C4-2B (cell line): ENCODE results near the gene NAA16.

Experiments
- H3K27ac ChIP-seq: fragments of 450-650 bp; 2 replicates; pipeline ENCODE4 v1.5.1; 2017
- ZFX ChIP-seq: fragments of 450-650 bp; IDR thresholded peaks from 2 replicates; pipeline ENCODE4 v1.6.1; 2017
- TF ChIP-seq, protein P1 (sequence below): fragments of 450-650 bp; conservative IDR thresholded peaks from 2 replicates; pipeline ENCODE4 v1.5.1; 2017; ENCODE audit warnings: mild to moderate bottlenecking

The NAA16 gene

DNA sequence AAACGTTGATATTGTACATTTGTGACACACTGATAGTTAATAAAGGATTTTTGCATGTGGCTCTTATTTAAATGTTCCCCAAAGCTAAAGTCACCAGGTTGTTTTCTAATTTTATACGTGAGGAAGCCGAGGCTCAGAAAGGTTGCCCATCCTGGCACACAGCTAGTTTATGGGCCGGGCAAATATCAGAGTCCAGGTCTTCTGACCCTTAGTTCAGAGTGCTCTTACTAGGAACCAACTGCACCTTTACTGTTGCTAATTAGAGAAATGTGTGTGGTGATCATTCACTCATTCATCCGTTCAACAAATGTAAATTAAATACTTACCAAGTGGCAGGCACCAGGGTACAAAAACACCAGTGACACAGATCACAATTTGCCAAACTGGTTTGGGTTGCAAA lies 100.0 kb downstream of the NAA16 start:
- H3K27ac ChIP-seq: no peak overlapping the region
- TF ChIP-seq, protein P1, sequence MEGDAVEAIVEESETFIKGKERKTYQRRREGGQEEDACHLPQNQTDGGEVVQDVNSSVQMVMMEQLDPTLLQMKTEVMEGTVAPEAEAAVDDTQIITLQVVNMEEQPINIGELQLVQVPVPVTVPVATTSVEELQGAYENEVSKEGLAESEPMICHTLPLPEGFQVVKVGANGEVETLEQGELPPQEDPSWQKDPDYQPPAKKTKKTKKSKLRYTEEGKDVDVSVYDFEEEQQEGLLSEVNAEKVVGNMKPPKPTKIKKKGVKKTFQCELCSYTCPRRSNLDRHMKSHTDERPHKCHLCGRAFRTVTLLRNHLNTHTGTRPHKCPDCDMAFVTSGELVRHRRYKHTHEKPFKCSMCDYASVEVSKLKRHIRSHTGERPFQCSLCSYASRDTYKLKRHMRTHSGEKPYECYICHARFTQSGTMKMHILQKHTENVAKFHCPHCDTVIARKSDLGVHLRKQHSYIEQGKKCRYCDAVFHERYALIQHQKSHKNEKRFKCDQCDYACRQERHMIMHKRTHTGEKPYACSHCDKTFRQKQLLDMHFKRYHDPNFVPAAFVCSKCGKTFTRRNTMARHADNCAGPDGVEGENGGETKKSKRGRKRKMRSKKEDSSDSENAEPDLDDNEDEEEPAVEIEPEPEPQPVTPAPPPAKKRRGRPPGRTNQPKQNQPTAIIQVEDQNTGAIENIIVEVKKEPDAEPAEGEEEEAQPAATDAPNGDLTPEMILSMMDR: no peak

GRCh38 chr13:41411522-41411921 lies 100.5 kb downstream of the NAA16 start:
- no peak for TF ChIP-seq ZFX
- TF ChIP-seq, protein P1: peak; percentile 38
- no peak overlapping the region for H3K27ac ChIP-seq

GRCh38 chr13:41413872-41414271 lies 102.8 kb downstream of the NAA16 start:
- H3K27ac ChIP-seq: no peak overlapping the region
- no peak for TF ChIP-seq ZFX
- TF ChIP-seq, protein P1: no peak

- no peak overlapping the region for H3K27ac ChIP-seq
- TF ChIP-seq, protein P1: no peak
- no peak for TF ChIP-seq ZFX
These were observed 105.2 kb downstream of the NAA16 start for GRCh38 chr13:41416276-41416675.

- TF ChIP-seq, protein P1: no peak
- TF ChIP-seq ZFX: no peak
- H3K27ac ChIP-seq: no peak overlapping the region
These were observed 107.0 kb downstream of the NAA16 start for GRCh38 chr13:41418027-41418426.

DNA sequence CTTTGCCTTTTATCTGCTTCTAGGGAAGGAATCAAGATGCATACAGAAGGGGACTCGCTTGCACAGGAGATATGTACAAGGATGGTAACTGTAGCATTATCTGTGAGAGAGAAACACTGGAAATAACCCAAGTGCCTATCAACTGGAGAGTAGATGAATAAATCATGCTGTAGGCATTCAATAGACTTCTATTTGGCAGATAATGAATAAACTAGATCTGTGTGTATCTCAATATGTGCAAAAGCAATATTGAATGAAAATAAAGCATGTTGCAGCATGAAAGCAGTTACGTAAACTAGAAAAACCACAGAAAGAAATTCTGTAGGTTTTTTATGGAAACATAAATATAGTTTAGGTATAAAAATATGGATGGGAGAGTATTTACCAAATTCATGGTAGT lies 107.7 kb downstream of the NAA16 start:
- TF ChIP-seq, protein P1: no peak
- no peak for TF ChIP-seq ZFX
- no peak overlapping the region for H3K27ac ChIP-seq

- TF ChIP-seq, protein P1: no peak
- no peak for TF ChIP-seq ZFX
- no peak overlapping the region for H3K27ac ChIP-seq
These were observed 108.1 kb downstream of the NAA16 start for GRCh38 chr13:41419206-41419605.
